Common myeloid progenitor, CD34-positive (primary cell): ENCODE data around the gene ARMC9.

Experiments used
- CTCF ChIA-PET: fragments of 350-600 bp; sonication (Branson Sonifier 250); formaldehyde crosslinking; loops from one replicate; lab custom pipeline; 2021; ENCODE audit warnings: antibody characterized with exemption; lab: Charles Lee
- POLR2A ChIA-PET: fragments of 350-600 bp; sonication (Branson Sonifier 250); formaldehyde crosslinking; loops from one replicate; lab custom pipeline; 2021; ENCODE audit warnings: antibody characterized with exemption; lab: Charles Lee
- DNase-seq, 3 donors: peaks; one replicate each; pipeline versions ENCODE4 v3.0.0 to v3.0.0-alpha.2; 2013
- H3K27ac ChIP-seq, 2 experiments: 1 replicate in 1 of 2; 2 replicates in 1 of 2; pipeline ENCODE4 v1.7.0; 2013; ENCODE audit warnings: inconsistent platforms in 2 of 2, low read length in 2 of 2, mild to moderate bottlenecking in 2 of 2, low read depth in 1 of 2, moderate library complexity in 1 of 2; ENCODE audit not compliant: severe bottlenecking in 2 of 2, insufficient read depth in 1 of 2, poor library complexity in 1 of 2
- H3K27me3 ChIP-seq, 5 experiments: replicated peaks in 2 of 5; 1 replicate in 3 of 5; 2 replicates in 2 of 5; pipeline versions ENCODE4 v1.6.1 to v1.7.0; 2013; ENCODE audit warnings: low read length in 4 of 5, mild to moderate bottlenecking in 2 of 5, moderate library complexity in 2 of 5, inconsistent platforms in 1 of 5; ENCODE audit not compliant: insufficient read depth in 5 of 5, control insufficient read depth in 4 of 5
- H3K36me3 ChIP-seq, 4 experiments: 1 replicate in 2 of 4; 2 replicates in 2 of 4; pipeline versions ENCODE4 v1.6.1 to v1.7.0; 2013; ENCODE audit warnings: low read length in 3 of 4, control low read depth in 1 of 4, mild to moderate bottlenecking in 1 of 4; ENCODE audit not compliant: control insufficient read depth in 4 of 4, insufficient read depth in 4 of 4
- H3K4me1 ChIP-seq, 4 experiments: 1 replicate in 3 of 4; 2 replicates in 1 of 4; pipeline versions ENCODE4 v1.6.1 to v1.7.1; 2013; ENCODE audit warnings: low read length in 3 of 4, mild to moderate bottlenecking in 3 of 4, control low read depth in 1 of 4, inconsistent platforms in 1 of 4, moderate library complexity in 1 of 4; ENCODE audit not compliant: control insufficient read depth in 4 of 4, insufficient read depth in 4 of 4; ENCODE audit errors: control extremely low read depth in 1 of 4
- H3K4me3 ChIP-seq, 7 experiments: 1 replicate in 4 of 7; 2 replicates in 3 of 7; pipeline versions ENCODE4 v1.5.1 to v1.7.0; 2013; ENCODE audit warnings: mild to moderate bottlenecking in 7 of 7, low read length in 6 of 7, moderate library complexity in 6 of 7, inconsistent platforms in 2 of 7, low read depth in 2 of 7, control low read depth in 1 of 7; ENCODE audit not compliant: insufficient read depth in 4 of 7, control insufficient read depth in 1 of 7; ENCODE audit errors: extremely low read depth in 1 of 7
- H3K9me3 ChIP-seq, 5 experiments: 1 replicate in 4 of 5; 2 replicates in 1 of 5; pipeline versions ENCODE4 v1.6.1 to v1.7.1; 2013; ENCODE audit warnings: low read length in 4 of 5, mild to moderate bottlenecking in 2 of 5, inconsistent platforms in 1 of 5, low read depth in 1 of 5, moderate library complexity in 1 of 5; ENCODE audit not compliant: control insufficient read depth in 4 of 5, insufficient read depth in 2 of 5; ENCODE audit errors: control extremely low read depth in 1 of 5
- WGBS: methylation state at CpG from one replicate; pipeline ENCODE4 v1.1.5; 2013; ENCODE audit not compliant: insufficient coverage; 5-methylcytosine and 5-hydroxymethylcytosine counted together

Gene ARMC9

DNA sequence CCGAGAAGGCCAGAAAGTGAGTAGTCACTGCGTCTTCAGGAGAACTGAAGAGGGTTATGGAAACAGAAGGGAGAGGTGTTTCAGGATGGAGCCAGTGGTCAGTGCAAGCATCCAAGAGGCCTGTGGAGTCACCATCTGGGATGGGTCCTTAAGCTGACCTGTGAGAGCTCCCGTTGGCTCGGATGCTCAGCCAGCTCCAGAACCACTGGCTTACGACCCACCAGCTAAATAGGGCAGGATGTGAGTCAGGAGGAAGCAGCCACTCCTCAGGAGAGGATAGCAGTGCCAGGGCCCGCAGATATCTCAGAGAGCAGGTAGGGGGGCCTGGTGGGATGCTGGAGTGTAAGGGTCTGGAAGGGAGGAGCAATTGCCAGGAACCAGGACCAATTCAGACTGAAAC is 134.0 kb downstream of the ARMC9 start:
- H3K9me3 ChIP-seq: no peaks in the 10 kb centered on the region
- no peaks in the 10 kb centered on the region for H3K27me3 ChIP-seq
- H3K4me1 ChIP-seq: no peaks in the 10 kb centered on the region
- H3K36me3 ChIP-seq: no peaks in the 10 kb centered on the region
- WGBS: 100% methylated on average over 6 of the region's 6 CpGs
- ChIA-PET CTCF (interaction anchor here (1.3 kb wide), 1 partner anchor 79 kb away, joined by 3 read pairs; no protein-coding TSS in a partner anchor), POLR2A (no interaction called here)
- no peak for DNase-seq
- no peak overlapping the region for H3K27ac ChIP-seq
- H3K4me3 ChIP-seq: no peak overlapping the region

GRCh38 chr2:231332872-231333500 is 134.6 kb downstream of the ARMC9 start:
- CTCF ChIA-PET: interaction anchor here (1.3 kb wide), 1 partner anchor 79 kb away, joined by 3 read pairs; no protein-coding TSS in a partner anchor
- no peaks in the 10 kb centered on the region for H3K27me3 ChIP-seq
- H3K4me3 ChIP-seq: no peak overlapping the region
- no peaks in the 10 kb centered on the region for H3K36me3 ChIP-seq
- no peaks in the 10 kb centered on the region for H3K4me1 ChIP-seq
- H3K9me3 ChIP-seq: no peaks in the 10 kb centered on the region
- POLR2A ChIA-PET: no interaction called here
- no peak overlapping the region for H3K27ac ChIP-seq
- DNase-seq: no peak
- 96% methylated on average over 4 of the region's 9 CpGs for WGBS

GRCh38 chr2:231334179-231334930 is 135.9 kb downstream of the ARMC9 start:
- ChIA-PET POLR2A (no interaction called here), CTCF (interaction anchor here (1.6 to 2.2 kb wide), 2 partner anchors 11 to 107 kb away, joined by 6 to 8 read pairs; no protein-coding TSS in a partner anchor)
- no peaks in the 10 kb centered on the region for H3K27me3 ChIP-seq
- H3K4me1 ChIP-seq: no peaks in the 10 kb centered on the region
- H3K9me3 ChIP-seq: no peaks in the 10 kb centered on the region
- H3K27ac ChIP-seq: no peak overlapping the region
- 96% methylated on average over 14 of the region's 14 CpGs for WGBS
- no peak overlapping the region for H3K4me3 ChIP-seq
- H3K36me3 ChIP-seq: no peaks in the 10 kb centered on the region
- DNase-seq: no peak

DNA sequence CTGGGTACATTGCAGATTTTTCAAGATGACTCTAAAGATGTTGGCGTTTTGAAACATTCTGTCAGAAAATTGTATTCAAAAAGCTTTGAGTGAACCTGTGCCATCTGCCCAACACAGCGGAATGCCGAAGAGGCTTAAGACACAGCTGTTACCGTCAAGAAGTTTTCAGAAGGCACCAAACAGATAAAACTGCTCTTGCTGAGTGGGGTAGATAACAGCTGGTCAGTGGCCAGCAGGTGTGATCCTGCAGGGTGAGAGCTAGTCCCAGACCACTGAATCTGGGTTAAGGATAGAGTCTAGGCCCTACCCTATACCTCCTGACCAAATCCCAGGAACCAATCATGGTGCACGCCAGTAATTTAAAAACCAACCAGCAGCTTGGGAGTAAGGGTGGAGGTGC is 136.6 kb downstream of the ARMC9 start:
- Histone ChIP-seq H3K4me3 (no peak overlapping the region), H3K9me3 (no peaks in the 10 kb centered on the region), H3K27me3 (no peaks in the 10 kb centered on the region), H3K36me3 (no peaks in the 10 kb centered on the region), H3K4me1 (no peaks in the 10 kb centered on the region), H3K27ac (no peak overlapping the region)
- no peak for DNase-seq
- POLR2A ChIA-PET: no interaction called here
- CTCF ChIA-PET: interaction anchor here (0.9 to 2.2 kb wide), 3 partner anchors 12 to 108 kb away, joined by 3 to 8 read pairs (median 6); no protein-coding TSS in a partner anchor
- WGBS: 96% methylated on average over 4 of the region's 5 CpGs

- no peak overlapping the region for H3K4me3 ChIP-seq
- WGBS: over 99% methylated on average over 12 of the region's 13 CpGs
- no peaks in the 10 kb centered on the region for H3K4me1 ChIP-seq
- H3K9me3 ChIP-seq: no peaks in the 10 kb centered on the region
- H3K27me3 ChIP-seq: no peaks in the 10 kb centered on the region
- no peaks in the 10 kb centered on the region for H3K36me3 ChIP-seq
- H3K27ac ChIP-seq: no peak overlapping the region
- no peak for DNase-seq
- ChIA-PET CTCF (interaction anchor here (0.7 to 2.2 kb wide), 4 partner anchors 10 to 32 kb away, joined by 3 to 8 read pairs (median 4); no protein-coding TSS in a partner anchor), POLR2A (no interaction called here)
These were observed 137.2 kb downstream of the ARMC9 start for GRCh38 chr2:231335591-231335990.

DNA sequence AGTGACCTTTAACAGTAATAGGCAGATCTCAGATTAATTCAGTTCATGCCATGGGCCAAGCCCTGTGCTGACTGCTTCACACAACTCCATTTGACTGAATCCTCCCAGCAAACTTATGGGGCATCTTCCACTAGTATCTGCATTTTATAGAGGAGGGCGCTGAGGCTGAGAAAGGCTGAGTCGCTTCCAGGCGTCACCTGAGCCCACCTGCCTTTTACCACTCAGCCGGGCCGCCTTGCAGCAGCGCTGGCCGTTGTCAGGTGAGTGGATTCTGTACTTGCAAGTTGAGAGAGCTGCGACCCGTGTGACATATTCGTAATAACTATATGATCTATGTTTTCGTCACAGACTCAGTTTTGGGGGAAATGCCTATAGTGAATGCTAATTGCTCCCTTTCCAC is 137.8 kb downstream of the ARMC9 start:
- WGBS: 95% methylated on average over 7 of the region's 11 CpGs
- POLR2A ChIA-PET: no interaction called here
- Histone ChIP-seq H3K4me3 (no peak overlapping the region), H3K9me3 (no peaks in the 10 kb centered on the region), H3K27me3 (no peaks in the 10 kb centered on the region), H3K36me3 (no peaks in the 10 kb centered on the region), H3K27ac (no peak overlapping the region), H3K4me1 (no peaks in the 10 kb centered on the region)
- DNase-seq: no peak
- CTCF ChIA-PET: interaction anchor here (0.7 to 2.2 kb wide), 3 partner anchors 10 to 26 kb away, joined by 4 to 8 read pairs (median 4); no protein-coding TSS in a partner anchor

GRCh38 chr2:231336700-231337099 is 138.3 kb downstream of the ARMC9 start:
- Histone ChIP-seq H3K9me3 (no peaks in the 10 kb centered on the region), H3K27me3 (no peaks in the 10 kb centered on the region), H3K36me3 (no peaks in the 10 kb centered on the region), H3K4me3 (no peak overlapping the region), H3K4me1 (no peaks in the 10 kb centered on the region), H3K27ac (no peak overlapping the region)
- POLR2A ChIA-PET: no interaction called here
- CTCF ChIA-PET: interaction anchor here (1.2 kb wide), 1 partner anchor 40 kb away, joined by 4 read pairs; no protein-coding TSS in a partner anchor
- DNase-seq: no peak
- WGBS: 100% methylated on average over 5 of the region's 5 CpGs
